ENCODE data around the gene DCLK1. TPM values are rescaled to one million over a fixed set of nuclear protein-coding genes. Genes with fewer than 3 reads are reported as not detected.

DCLK1 gene
- total and polyA plus RNA-seq, 8 donors: 0.67 to 10.1 (median 1.7) TPM

- DNase-seq: no peak
- no peak for TF ChIP-seq CTCF (IDR thresholded peaks at IDR 0.05)
- H3K36me3 ChIP-seq: no peaks in the 10 kb centered on the region
- no peaks in the 10 kb centered on the region for H3K9me3 ChIP-seq
- no peak for ATAC-seq
- H3K27ac ChIP-seq: no peak overlapping the region
- intact Hi-C loops (cut with DNase I): no loop called here
- H3K4me1 ChIP-seq: no peaks in the 10 kb centered on the region
- H3K27me3 ChIP-seq: no peaks in the 10 kb centered on the region
- H3K4me3 ChIP-seq: no peak overlapping the region
- FAIRE-seq: no peak
- WGBS, 2 donors: 54 to 61% methylated on average over 8 of the region's 8 CpGs
Measured at GRCh38 chr13:35854286-35854685, 276.9 kb downstream of the DCLK1 start.

DNA sequence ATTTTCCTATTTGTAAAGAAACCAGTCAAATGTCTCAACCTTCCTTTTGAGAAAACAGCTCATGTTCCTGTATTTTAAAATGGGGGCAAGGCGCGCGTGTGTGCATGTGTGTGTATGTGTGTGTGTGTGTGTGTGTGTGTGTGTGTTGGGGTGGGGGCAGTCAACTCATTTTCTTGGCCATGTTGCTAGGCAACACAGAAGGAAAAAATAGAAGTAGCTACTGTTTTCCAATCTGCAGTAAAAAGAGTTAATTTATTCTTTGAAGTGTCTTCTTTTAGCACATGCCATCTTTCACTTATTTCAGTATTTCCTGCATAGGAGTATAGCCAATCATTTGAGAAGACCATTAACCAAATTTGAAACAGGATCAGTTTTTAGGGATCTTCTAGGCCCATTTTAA, 279.3 kb downstream of the DCLK1 start:
- H3K4me1 ChIP-seq: no peaks in the 10 kb centered on the region
- no peak overlapping the region for H3K27ac ChIP-seq
- WGBS, 2 donors: 93 to 95% methylated on average over 3 of the region's 3 CpGs
- H3K27me3 ChIP-seq: no peaks in the 10 kb centered on the region
- intact Hi-C loops (cut with DNase I): no loop called here
- FAIRE-seq: no peak
- no peak for DNase-seq
- no peak for ATAC-seq
- H3K4me3 ChIP-seq: no peak overlapping the region
- H3K36me3 ChIP-seq: no peaks in the 10 kb centered on the region
- no peaks in the 10 kb centered on the region for H3K9me3 ChIP-seq
- TF ChIP-seq CTCF (IDR thresholded peaks at IDR 0.05): no peak

GRCh38 chr13:35851356-35851755, 279.8 kb downstream of the DCLK1 start:
- Histone ChIP-seq H3K27me3 (no peaks in the 10 kb centered on the region), H3K36me3 (no peaks in the 10 kb centered on the region), H3K9me3 (no peaks in the 10 kb centered on the region), H3K27ac (no peak overlapping the region), H3K4me1 (no peaks in the 10 kb centered on the region), H3K4me3 (no peak overlapping the region)
- no peak for TF ChIP-seq CTCF (IDR thresholded peaks at IDR 0.05)
- ATAC-seq (no peak), DNase-seq (no peak), FAIRE-seq (no peak)
- 53 to 61% methylated on average over 5 of the region's 5 CpGs for WGBS, 2 donors
- intact Hi-C loops (cut with DNase I): no loop called here

DNA sequence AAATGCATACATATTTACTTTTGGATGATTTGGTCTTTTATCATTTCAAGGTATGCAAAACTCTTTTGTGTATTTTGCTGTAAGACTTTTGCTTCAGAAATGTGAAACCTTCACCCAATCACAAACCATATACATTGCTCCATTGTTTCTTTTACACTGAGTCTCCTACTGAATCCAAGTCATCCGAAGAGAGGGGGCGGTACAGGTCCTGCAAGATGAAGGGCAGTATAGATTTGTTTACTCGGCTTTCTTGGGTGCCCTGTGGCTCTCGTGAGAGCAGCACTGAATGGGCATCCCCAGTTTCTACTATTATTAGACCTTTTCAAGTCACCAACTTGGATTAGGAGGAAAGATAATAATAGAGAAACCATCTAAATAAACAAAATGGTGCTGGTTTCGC, 280.6 kb downstream of the DCLK1 start:
- no peak for FAIRE-seq
- no peak for ATAC-seq

DNA sequence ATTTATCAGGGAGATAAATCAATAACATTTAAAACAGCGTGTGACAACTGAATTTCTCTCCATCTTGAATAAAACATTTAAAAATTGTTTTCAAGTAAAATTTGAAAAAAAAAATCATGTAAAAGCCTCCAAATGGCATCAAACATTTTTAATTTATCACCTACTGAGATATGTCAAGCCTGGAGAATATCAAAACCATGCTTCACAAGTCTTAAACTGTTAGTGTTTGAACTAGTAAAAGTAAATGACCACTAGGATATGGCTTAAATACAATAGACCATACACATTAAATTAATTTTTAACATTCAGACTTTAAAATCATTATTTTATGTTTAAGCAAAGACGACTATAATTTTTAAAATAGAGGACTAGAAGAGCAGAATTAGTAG, 281.9 kb downstream of the DCLK1 start:
- no peaks in the 10 kb centered on the region for H3K4me1 ChIP-seq
- H3K4me3 ChIP-seq: no peak overlapping the region
- H3K27me3 ChIP-seq: no peaks in the 10 kb centered on the region
- FAIRE-seq (no peak), ATAC-seq (no peak), DNase-seq (no peak)
- no peak overlapping the region for H3K27ac ChIP-seq
- 38 to 51% methylated on average over 2 of the region's 2 CpGs for WGBS, 2 donors
- TF ChIP-seq CTCF (IDR thresholded peaks at IDR 0.05): no peak
- intact Hi-C loops (cut with DNase I): no loop called here
- H3K36me3 ChIP-seq: no peaks in the 10 kb centered on the region
- H3K9me3 ChIP-seq: no peaks in the 10 kb centered on the region

More for the DNA sequence above, 280.6 kb downstream of the DCLK1 start:
- no peaks in the 10 kb centered on the region for H3K36me3 ChIP-seq
- WGBS, 2 donors: 66 to 74% methylated on average over 5 of the region's 5 CpGs
- no peaks in the 10 kb centered on the region for H3K4me1 ChIP-seq
- no peaks in the 10 kb centered on the region for H3K9me3 ChIP-seq
- no peak overlapping the region for H3K4me3 ChIP-seq
- no peaks in the 10 kb centered on the region for H3K27me3 ChIP-seq
- no peak overlapping the region for H3K27ac ChIP-seq
- no peak for TF ChIP-seq CTCF (IDR thresholded peaks at IDR 0.05)
- intact Hi-C loops (cut with DNase I): no loop called here
- no peak for DNase-seq

All from pancreas (tissue), 10 donors.